ENCODE results near the gene OPN3. TPM values are rescaled to one million over a fixed set of nuclear protein-coding genes. Genes with fewer than 3 reads are reported as not detected.
"Not testable (repeated sequence)": the region's sequence is repeated elsewhere in the genome, so short reads cannot be mapped to it uniquely, and the experiment has no call there.

OPN3 gene
- total RNA-seq, 1 donor from 2014 or later: 19.9 TPM

DNA sequence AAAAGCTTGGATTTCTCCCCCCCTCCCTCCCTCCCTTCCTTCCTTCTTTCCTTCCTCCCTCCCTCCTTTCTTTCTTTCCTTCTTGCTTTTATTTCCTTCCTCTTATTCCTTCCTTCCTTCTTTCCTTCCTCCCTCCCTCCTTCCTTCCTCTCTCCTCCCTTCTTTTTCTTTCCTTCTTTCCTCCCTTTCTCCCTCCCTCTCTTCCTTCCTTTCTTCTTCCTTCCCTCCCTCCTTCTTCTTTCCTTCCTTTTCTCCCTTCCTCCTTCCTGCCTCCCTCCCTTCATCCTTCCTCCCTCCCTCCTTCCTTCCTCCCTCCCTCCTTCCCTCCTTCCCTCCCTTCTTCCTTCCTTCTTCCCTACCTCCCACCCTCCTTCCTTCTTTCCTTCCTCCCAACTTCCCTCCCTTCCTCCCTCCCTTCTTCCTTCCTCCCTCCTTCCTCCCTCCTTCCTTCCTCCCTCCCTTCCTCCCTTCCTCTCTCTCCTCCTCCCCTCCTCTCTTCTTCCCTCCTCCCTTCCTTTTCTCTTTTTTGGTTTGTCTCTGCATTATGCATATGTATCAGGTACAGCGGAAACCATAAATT lies 34.7 kb upstream of the OPN3 start:
- H3K27me3 Mint-ChIP-seq: peaks cover 15% of the 10 kb centered on the region
- H3K4me3 Mint-ChIP-seq (ENCODE audit: low read depth): no peak overlapping the region
- no peak overlapping the region for H3K27ac Mint-ChIP-seq
- DNase-seq (ENCODE audit: low spot score, unreplicated experiment): no peak
- peaks cover 7% of the 10 kb centered on the region for H3K9me3 Mint-ChIP-seq (ENCODE audit: low read depth)
- no peaks in the 10 kb centered on the region for H3K36me3 Mint-ChIP-seq (ENCODE audit: insufficient read depth)
- peaks cover 4% of the 10 kb centered on the region for H3K4me1 Mint-ChIP-seq (ENCODE audit: low read depth)
- TF ChIP-seq, protein P1, sequence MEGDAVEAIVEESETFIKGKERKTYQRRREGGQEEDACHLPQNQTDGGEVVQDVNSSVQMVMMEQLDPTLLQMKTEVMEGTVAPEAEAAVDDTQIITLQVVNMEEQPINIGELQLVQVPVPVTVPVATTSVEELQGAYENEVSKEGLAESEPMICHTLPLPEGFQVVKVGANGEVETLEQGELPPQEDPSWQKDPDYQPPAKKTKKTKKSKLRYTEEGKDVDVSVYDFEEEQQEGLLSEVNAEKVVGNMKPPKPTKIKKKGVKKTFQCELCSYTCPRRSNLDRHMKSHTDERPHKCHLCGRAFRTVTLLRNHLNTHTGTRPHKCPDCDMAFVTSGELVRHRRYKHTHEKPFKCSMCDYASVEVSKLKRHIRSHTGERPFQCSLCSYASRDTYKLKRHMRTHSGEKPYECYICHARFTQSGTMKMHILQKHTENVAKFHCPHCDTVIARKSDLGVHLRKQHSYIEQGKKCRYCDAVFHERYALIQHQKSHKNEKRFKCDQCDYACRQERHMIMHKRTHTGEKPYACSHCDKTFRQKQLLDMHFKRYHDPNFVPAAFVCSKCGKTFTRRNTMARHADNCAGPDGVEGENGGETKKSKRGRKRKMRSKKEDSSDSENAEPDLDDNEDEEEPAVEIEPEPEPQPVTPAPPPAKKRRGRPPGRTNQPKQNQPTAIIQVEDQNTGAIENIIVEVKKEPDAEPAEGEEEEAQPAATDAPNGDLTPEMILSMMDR (IDR thresholded peaks at IDR 0.05; ENCODE audit: unreplicated experiment): no peak

DNA sequence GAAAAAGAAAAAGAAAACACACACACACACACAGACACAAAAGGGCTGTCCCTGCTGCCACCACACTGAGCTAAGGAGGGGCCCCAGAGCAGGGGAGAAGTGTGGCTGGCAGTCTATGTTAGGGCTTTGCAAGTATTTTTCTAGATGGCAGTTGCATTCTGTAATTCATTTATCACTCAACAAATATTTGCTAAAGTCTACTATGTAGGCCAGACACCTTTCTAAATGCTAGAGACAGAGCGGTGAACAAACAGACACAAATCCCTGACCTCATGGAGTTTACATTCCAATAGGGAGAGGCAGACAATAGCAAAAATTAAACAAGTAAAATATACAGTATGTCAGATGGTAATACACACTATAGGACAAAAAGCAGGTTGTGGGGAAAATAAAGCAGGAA lies 32.1 kb upstream of the OPN3 start:
- TF ChIP-seq, protein P1 (IDR thresholded peaks at IDR 0.05; ENCODE audit: unreplicated experiment): no peak
- peaks cover 7% of the 10 kb centered on the region for H3K9me3 Mint-ChIP-seq (ENCODE audit: low read depth)
- H3K36me3 Mint-ChIP-seq (ENCODE audit: insufficient read depth): no peaks in the 10 kb centered on the region
- peaks cover 3% of the 10 kb centered on the region for H3K27me3 Mint-ChIP-seq
- H3K4me1 Mint-ChIP-seq (ENCODE audit: low read depth): peaks cover 4% of the 10 kb centered on the region
- DNase-seq (ENCODE audit: low spot score, unreplicated experiment): no peak
- H3K4me3 Mint-ChIP-seq (ENCODE audit: low read depth): no peak overlapping the region
- no peak overlapping the region for H3K27ac Mint-ChIP-seq

DNA sequence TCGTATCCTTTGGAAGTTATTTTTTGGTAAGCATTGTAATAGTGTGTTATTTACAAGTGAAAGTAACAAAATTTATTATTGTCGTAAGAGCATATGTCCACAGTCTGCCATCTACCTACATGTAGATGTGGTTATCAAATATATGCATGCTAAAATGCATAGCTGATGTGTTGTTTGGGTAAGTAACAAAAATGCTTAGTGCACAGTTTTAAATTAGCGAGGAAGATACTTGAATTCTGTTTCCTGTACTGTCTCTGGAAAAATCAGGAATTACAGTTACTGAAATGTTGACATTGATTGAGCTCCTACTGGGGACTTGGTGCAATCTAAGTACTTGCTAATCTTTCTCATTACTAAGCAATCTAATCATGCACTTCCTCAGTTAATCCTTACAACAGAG lies 26.2 kb upstream of the OPN3 start:
- Mint-ChIP-seq H3K9me3 (ENCODE audit: low read depth) (no peaks in the 10 kb centered on the region), H3K27me3 (peaks cover 3% of the 10 kb centered on the region), H3K4me3 (ENCODE audit: low read depth) (no peak overlapping the region), H3K36me3 (ENCODE audit: insufficient read depth) (no peaks in the 10 kb centered on the region), H3K4me1 (ENCODE audit: low read depth) (no peaks in the 10 kb centered on the region), H3K27ac (no peak overlapping the region)
- no peak for DNase-seq (ENCODE audit: low spot score, unreplicated experiment)
- TF ChIP-seq, protein P1 (IDR thresholded peaks at IDR 0.05; ENCODE audit: unreplicated experiment): no peak

DNA sequence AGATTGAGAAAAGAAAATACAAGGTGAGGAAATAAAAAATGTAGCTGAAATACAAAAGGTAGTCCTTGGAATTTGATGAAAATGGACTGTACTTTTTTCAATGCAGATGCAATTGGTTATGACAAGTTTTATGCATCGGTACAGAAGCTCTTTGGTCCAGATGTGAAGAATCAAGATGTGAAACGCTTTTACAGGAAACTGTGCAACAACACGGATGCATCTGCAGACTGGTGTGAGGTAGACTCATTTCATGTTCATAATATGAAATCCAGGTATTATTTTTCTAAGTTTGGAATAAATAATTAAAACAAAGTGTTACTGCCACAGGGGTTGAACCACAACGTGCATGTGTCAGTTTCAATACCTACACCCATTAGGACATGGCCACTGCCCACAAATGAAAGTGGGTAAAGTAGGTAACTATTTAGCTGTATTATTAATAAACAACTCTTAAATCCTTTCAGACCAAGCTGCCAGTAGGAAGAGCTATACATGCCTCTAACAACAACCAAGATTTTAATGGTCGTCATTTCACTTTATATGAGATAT lies 20.3 kb upstream of the OPN3 start:
- Mint-ChIP-seq H3K36me3 (ENCODE audit: insufficient read depth) (no peaks in the 10 kb centered on the region), H3K9me3 (ENCODE audit: low read depth) (peaks cover 3% of the 10 kb centered on the region), H3K4me1 (ENCODE audit: low read depth) (no peaks in the 10 kb centered on the region), H3K4me3 (ENCODE audit: low read depth) (no peak overlapping the region), H3K27ac (no peak overlapping the region), H3K27me3 (peaks cover 3% of the 10 kb centered on the region)
- DNase-seq (ENCODE audit: low spot score, unreplicated experiment): no peak
- TF ChIP-seq, protein P1 (IDR thresholded peaks at IDR 0.05; ENCODE audit: unreplicated experiment): no peak

DNA sequence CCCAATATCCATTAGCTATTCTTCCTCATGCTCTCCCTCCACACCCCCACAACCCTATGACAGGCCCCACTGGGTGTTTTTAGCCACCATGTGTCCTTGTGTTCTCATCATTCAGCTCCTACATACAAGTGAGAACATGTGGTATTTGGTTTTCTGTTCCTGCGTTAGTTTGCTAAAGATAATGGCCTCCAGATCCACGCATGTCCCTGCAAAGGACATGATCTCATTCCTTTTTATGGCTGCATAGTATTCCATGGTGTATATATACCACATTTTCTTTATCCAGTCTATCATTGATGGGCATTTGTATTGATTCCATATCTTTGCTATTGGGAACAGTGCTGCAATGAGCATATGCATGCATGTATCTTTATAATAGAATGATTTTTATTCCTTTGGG lies 18.8 kb upstream of the OPN3 start:
- not testable (repeated sequence) for H3K27me3 Mint-ChIP-seq; H3K4me3 Mint-ChIP-seq (ENCODE audit: low read depth); H3K36me3 Mint-ChIP-seq (ENCODE audit: insufficient read depth); H3K27ac Mint-ChIP-seq; DNase-seq (ENCODE audit: low spot score, unreplicated experiment); H3K9me3 Mint-ChIP-seq (ENCODE audit: low read depth); H3K4me1 Mint-ChIP-seq (ENCODE audit: low read depth)

All from progenitor cell of endocrine pancreas (in vitro differentiated cells).